Neural progenitor cell (in vitro differentiated cells): ENCODE data around the gene ADGRF1. TPM values are rescaled to one million over a fixed set of nuclear protein-coding genes. Genes with fewer than 3 reads are reported as not detected.

Source experiments
- DNase-seq: peaks from one replicate; pipeline ENCODE4 v3.0.0-alpha.2; 2016; ENCODE audit warnings: low spot score
- H2AFZ ChIP-seq: fragments of 200-600 bp; sonication (generic); replicated peaks from 2 replicates; pipeline ENCODE4 v1.6.1; 2016; ENCODE audit warnings: antibody characterized with exemption
- H3F3A ChIP-seq: fragments of 200-600 bp; sonication (generic); 2 replicates; pipeline ENCODE4 v1.6.1; 2016; ENCODE audit warnings: antibody characterized with exemption, low read depth
- H3K27ac ChIP-seq: fragments of 200-600 bp; sonication (generic); 2 replicates; pipeline ENCODE4 v1.5.1; 2016; ENCODE audit warnings: mild to moderate bottlenecking
- H3K27me3 ChIP-seq: fragments of 200-600 bp; sonication (generic); 2 replicates; pipeline ENCODE4 v1.6.1; 2016; ENCODE audit warnings: mild to moderate bottlenecking, moderate library complexity
- H3K36me3 ChIP-seq: fragments of 200-600 bp; sonication (generic); 2 replicates; pipeline ENCODE4 v1.5.1; 2016
- H3K4me1 ChIP-seq: fragments of 200-600 bp; sonication (generic); 2 replicates; pipeline ENCODE4 v1.6.1; 2016; ENCODE audit warnings: mixed run types
- H3K4me2 ChIP-seq: fragments of 200-600 bp; sonication (generic); 2 replicates; pipeline ENCODE4 v1.6.1; 2016
- H3K4me3 ChIP-seq: fragments of 200-600 bp; sonication (generic); 2 replicates; pipeline ENCODE4 v1.5.1; 2016
- H3K79me2 ChIP-seq: fragments of 200-600 bp; sonication (generic); 2 replicates; pipeline ENCODE4 v1.6.1; 2016; ENCODE audit warnings: low read depth
- H3K9ac ChIP-seq: fragments of 200-600 bp; sonication (generic); 2 replicates; pipeline ENCODE4 v1.6.1; 2016
- H3K9me3 ChIP-seq: fragments of 200-600 bp; sonication (generic); 2 replicates; pipeline ENCODE4 v1.5.1; 2016; ENCODE audit warnings: low read depth
- H4K20me1 ChIP-seq: fragments of 200-600 bp; sonication (generic); 2 replicates; pipeline ENCODE4 v1.6.1; 2016; ENCODE audit warnings: low read depth
- H3K27ac Mint-ChIP-seq: 3 replicates; pipeline ENCODE4 v1.8.0; 2021; ENCODE audit warnings: mixed read lengths
- H3K27me3 Mint-ChIP-seq: 2 replicates; pipeline ENCODE4 v1.8.0; 2022; ENCODE audit warnings: low read depth, mild to moderate bottlenecking, inconsistent platforms, moderate library complexity, mixed read lengths; ENCODE audit not compliant: insufficient read depth
- H3K36me3 Mint-ChIP-seq: 3 replicates; pipeline ENCODE4 v1.8.0; 2021; ENCODE audit warnings: mixed read lengths
- H3K4me1 Mint-ChIP-seq: 3 replicates; pipeline ENCODE4 v1.8.0; 2021; ENCODE audit warnings: mixed read lengths
- H3K4me3 Mint-ChIP-seq: 3 replicates; pipeline ENCODE4 v1.8.0; 2021; ENCODE audit warnings: mild to moderate bottlenecking, moderate library complexity, mixed read lengths
- H3K9me3 Mint-ChIP-seq: 3 replicates; pipeline ENCODE4 v1.8.0; 2020; ENCODE audit warnings: mixed read lengths
- CTCF ChIP-seq: fragments of 200-600 bp; sonication (generic); IDR thresholded peaks from 2 replicates; pipeline ENCODE4 v1.5.1; 2017; ENCODE audit warnings: antibody characterized with exemption, mild to moderate bottlenecking
- EZH2 ChIP-seq: fragments of 200-600 bp; sonication (generic); IDR thresholded peaks from 2 replicates; pipeline ENCODE4 v1.6.1; 2017; ENCODE audit warnings: antibody characterized with exemption, mild to moderate bottlenecking, moderate library complexity
- EZH2phosphoT487 ChIP-seq: fragments of 200-600 bp; sonication (generic); IDR thresholded peaks from 2 replicates; pipeline ENCODE4 v1.6.1; 2017; ENCODE audit warnings: antibody characterized with exemption
- total RNA-seq: library from RNA; depleted of rRNA; stranded (reverse); fragments of >200 nt; gene quantifications from 2 replicates; pipeline ENCODE4 v1.2.3, GENCODE V29; 2015; ENCODE audit warnings: low replicate concordance

Gene ADGRF1
- total RNA-seq, 1 donor from 2014 or later, result not detected

GRCh38 chr6:47004463-47004862 lies 37.7 kb downstream of the ADGRF1 start:
- no peak overlapping the region for H3K4me2 ChIP-seq
- Mint-ChIP-seq H3K36me3 (no peaks in the 10 kb centered on the region), H3K4me3 (no peak overlapping the region), H3K27me3 (peaks cover 2% of the 10 kb centered on the region), H3K4me1 (no peaks in the 10 kb centered on the region), H3K9me3 (no peaks in the 10 kb centered on the region), H3K27ac (no peak overlapping the region)
- no peaks in the 10 kb centered on the region for H3K4me1 ChIP-seq
- no peak overlapping the region for H2AFZ ChIP-seq
- no peak overlapping the region for H3K9ac ChIP-seq
- H3K27me3 ChIP-seq, result no peaks in the 10 kb centered on the region
- H4K20me1 ChIP-seq, result no peaks in the 10 kb centered on the region
- no peaks in the 10 kb centered on the region for H3F3A ChIP-seq
- DNase-seq, result no peak
- H3K79me2 ChIP-seq, result no peaks in the 10 kb centered on the region
- no peak overlapping the region for H3K27ac ChIP-seq
- H3K4me3 ChIP-seq, result no peak overlapping the region
- no peaks in the 10 kb centered on the region for H3K36me3 ChIP-seq
- TF ChIP-seq EZH2phosphoT487, result no peak
- TF ChIP-seq EZH2, result no peak
- TF ChIP-seq CTCF, result no peak
- H3K9me3 ChIP-seq, result no peaks in the 10 kb centered on the region

- no peaks in the 10 kb centered on the region for H3K27me3 ChIP-seq
- no peak overlapping the region for H2AFZ ChIP-seq
- H3K4me1 ChIP-seq, result no peaks in the 10 kb centered on the region
- H3K4me1 Mint-ChIP-seq, result no peaks in the 10 kb centered on the region
- no peak for DNase-seq
- no peak overlapping the region for H3K27ac ChIP-seq
- H3K4me2 ChIP-seq, result no peak overlapping the region
- H3K79me2 ChIP-seq, result no peaks in the 10 kb centered on the region
- no peak overlapping the region for H3K9ac ChIP-seq
- no peaks in the 10 kb centered on the region for H3K9me3 Mint-ChIP-seq
- H3K9me3 ChIP-seq, result no peaks in the 10 kb centered on the region
- peaks cover 3% of the 10 kb centered on the region for H3K27me3 Mint-ChIP-seq
- no peaks in the 10 kb centered on the region for H3K36me3 ChIP-seq
- no peaks in the 10 kb centered on the region for H3K36me3 Mint-ChIP-seq
- H3F3A ChIP-seq, result no peaks in the 10 kb centered on the region
- no peak overlapping the region for H3K4me3 ChIP-seq
- TF ChIP-seq EZH2 (no peak), CTCF (no peak), EZH2phosphoT487 (no peak)
- no peak overlapping the region for H3K27ac Mint-ChIP-seq
- no peak overlapping the region for H3K4me3 Mint-ChIP-seq
- no peaks in the 10 kb centered on the region for H4K20me1 ChIP-seq
Measured at GRCh38 chr6:47000842-47001241, 41.3 kb downstream of the ADGRF1 start.

GRCh38 chr6:46998436-46999017 lies 43.6 kb downstream of the ADGRF1 start:
- no peak for DNase-seq
- no peaks in the 10 kb centered on the region for H3K4me1 Mint-ChIP-seq
- no peak overlapping the region for H3K27ac Mint-ChIP-seq
- H3K4me3 Mint-ChIP-seq, result no peak overlapping the region
- no peak overlapping the region for H2AFZ ChIP-seq
- H3K4me3 ChIP-seq, result no peak overlapping the region
- H4K20me1 ChIP-seq, result no peaks in the 10 kb centered on the region
- no peak overlapping the region for H3K27ac ChIP-seq
- no peaks in the 10 kb centered on the region for H3K4me1 ChIP-seq
- no peaks in the 10 kb centered on the region for H3K36me3 ChIP-seq
- H3K9me3 Mint-ChIP-seq, result no peaks in the 10 kb centered on the region
- no peak overlapping the region for H3K4me2 ChIP-seq
- H3F3A ChIP-seq, result no peaks in the 10 kb centered on the region
- no peaks in the 10 kb centered on the region for H3K9me3 ChIP-seq
- H3K27me3 Mint-ChIP-seq, result peaks cover 3% of the 10 kb centered on the region
- no peaks in the 10 kb centered on the region for H3K27me3 ChIP-seq
- TF ChIP-seq EZH2, result no peak
- TF ChIP-seq CTCF, result no peak
- no peak for TF ChIP-seq EZH2phosphoT487
- H3K9ac ChIP-seq, result no peak overlapping the region
- no peaks in the 10 kb centered on the region for H3K36me3 Mint-ChIP-seq
- no peaks in the 10 kb centered on the region for H3K79me2 ChIP-seq
